ENCODE results near the gene PXDN.
"Not testable (repeated sequence)": the region's sequence is repeated elsewhere in the genome, so short reads cannot be mapped to it uniquely, and the experiment has no call there.

Gene PXDN

GRCh38 chr2:1706089-1706841, 38.0 kb downstream of the PXDN start:
- DNase-seq (ENCODE audit: low read depth, low spot score): not testable (repeated sequence)

GRCh38 chr2:1705557-1706076, 38.7 kb downstream of the PXDN start:
- no peak for DNase-seq (ENCODE audit: low read depth, low spot score)

- DNase-seq (ENCODE audit: low read depth, low spot score): no peak
Measured at GRCh38 chr2:1704631-1705556, 39.4 kb downstream of the PXDN start.

- DNase-seq (ENCODE audit: low read depth, low spot score): no peak
Measured at GRCh38 chr2:1702186-1702565, 42.1 kb downstream of the PXDN start.

GRCh38 chr2:1701556-1702185, 42.6 kb downstream of the PXDN start:
- no peak for DNase-seq (ENCODE audit: low read depth, low spot score)

GRCh38 chr2:1701020-1701419, 43.3 kb downstream of the PXDN start:
- DNase-seq (ENCODE audit: low read depth, low spot score): no peak

GRCh38 chr2:1700427-1700826, 43.9 kb downstream of the PXDN start:
- not testable (repeated sequence) for DNase-seq (ENCODE audit: low read depth, low spot score)

GRCh38 chr2:1698188-1698945, 45.9 kb downstream of the PXDN start:
- no peak for DNase-seq (ENCODE audit: low read depth, low spot score)

- no peak for DNase-seq (ENCODE audit: low read depth, low spot score)
Measured at GRCh38 chr2:1697601-1698000, 46.7 kb downstream of the PXDN start.

GRCh38 chr2:1696472-1696871, 47.8 kb downstream of the PXDN start:
- DNase-seq (ENCODE audit: low read depth, low spot score): no peak

GRCh38 chr2:1694371-1695271, 49.7 kb downstream of the PXDN start:
- DNase-seq (ENCODE audit: low read depth, low spot score): no peak

GRCh38 chr2:1693723-1694122, 50.6 kb downstream of the PXDN start:
- DNase-seq (ENCODE audit: low read depth, low spot score): no peak

GRCh38 chr2:1692342-1692741, 52.0 kb downstream of the PXDN start:
- DNase-seq (ENCODE audit: low read depth, low spot score): no peak

GRCh38 chr2:1691366-1691765, 52.9 kb downstream of the PXDN start:
- no peak for DNase-seq (ENCODE audit: low read depth, low spot score)

- no peak for DNase-seq (ENCODE audit: low read depth, low spot score)
Measured at GRCh38 chr2:1690056-1690775, 54.1 kb downstream of the PXDN start.

GRCh38 chr2:1688859-1689258, 55.5 kb downstream of the PXDN start:
- DNase-seq (ENCODE audit: low read depth, low spot score): no peak

GRCh38 chr2:1688161-1688560, 56.2 kb downstream of the PXDN start:
- DNase-seq (ENCODE audit: low read depth, low spot score): no peak

- DNase-seq (ENCODE audit: low read depth, low spot score): no peak
Measured at GRCh38 chr2:1687254-1687653, 57.1 kb downstream of the PXDN start.

- no peak for DNase-seq (ENCODE audit: low read depth, low spot score)
Measured at GRCh38 chr2:1686784-1687105, 57.6 kb downstream of the PXDN start.
